Measurements from ENCODE around the gene TMC5.
"Not testable (repeated sequence)": the region's sequence is repeated elsewhere in the genome, so short reads cannot be mapped to it uniquely, and the experiment has no call there.

Gene TMC5

GRCh38 chr16:19410435-19411171, 7.1 kb upstream of the TMC5 start:
- DNase-seq = no peak

- DNase-seq = no peak
These were observed 6.4 kb upstream of the TMC5 start for GRCh38 chr16:19411298-19411697.

- not testable (repeated sequence) for DNase-seq
These were observed 5.6 kb upstream of the TMC5 start for GRCh38 chr16:19412055-19412454.

GRCh38 chr16:19415461-19415860, 2.2 kb upstream of the TMC5 start:
- DNase-seq = no peak

GRCh38 chr16:19415918-19416317, 1.8 kb upstream of the TMC5 start:
- DNase-seq = no peak

GRCh38 chr16:19418200-19418599, 517 bp downstream of the TMC5 start:
- DNase-seq = no peak

- no peak for DNase-seq
These were observed 2.0 kb downstream of the TMC5 start for GRCh38 chr16:19419698-19420075.

GRCh38 chr16:19424478-19424877, 6.8 kb downstream of the TMC5 start:
- no peak for DNase-seq

- no peak for DNase-seq
These were observed 12.7 kb downstream of the TMC5 start for GRCh38 chr16:19430345-19430744.

GRCh38 chr16:19431636-19432340, 14.1 kb downstream of the TMC5 start:
- DNase-seq = no peak

GRCh38 chr16:19432429-19432828, 14.7 kb downstream of the TMC5 start:
- no peak for DNase-seq

GRCh38 chr16:19434584-19434983, 16.9 kb downstream of the TMC5 start:
- no peak for DNase-seq

GRCh38 chr16:19436540-19436939, 18.9 kb downstream of the TMC5 start:
- DNase-seq = no peak

GRCh38 chr16:19437280-19437679, 19.6 kb downstream of the TMC5 start:
- no peak for DNase-seq

GRCh38 chr16:19438739-19439138, 21.1 kb downstream of the TMC5 start:
- no peak for DNase-seq

- DNase-seq = no peak
These were observed 21.8 kb downstream of the TMC5 start for GRCh38 chr16:19439483-19439882.

GRCh38 chr16:19443659-19444058, 26.0 kb downstream of the TMC5 start:
- DNase-seq = no peak

- no peak for DNase-seq
These were observed 28.7 kb downstream of the TMC5 start for GRCh38 chr16:19446300-19446846.

- no peak for DNase-seq
These were observed 29.2 kb downstream of the TMC5 start for GRCh38 chr16:19446886-19447285.

GRCh38 chr16:19450186-19450585, 32.5 kb downstream of the TMC5 start:
- DNase-seq = no peak

GRCh38 chr16:19458722-19459379, 41.2 kb downstream of the TMC5 start:
- DNase-seq = no peak

- DNase-seq = no peak
These were observed 42.7 kb downstream of the TMC5 start for GRCh38 chr16:19460397-19460796.

GRCh38 chr16:19463468-19464315, 46.0 kb downstream of the TMC5 start:
- no peak for DNase-seq

Data from activated naive CD4-positive, alpha-beta T cell (primary cell).